OCI-LY7 (cell line): ENCODE measurements around the gene INPP5A.
"Not testable (repeated sequence)": the region's sequence is repeated elsewhere in the genome, so short reads cannot be mapped to it uniquely, and the experiment has no call there.

Experiments used
- EZH2phosphoT487 ChIP-seq: fragments of 200-600 bp; sonication (generic); IDR thresholded peaks from 2 replicates; pipeline ENCODE4 v1.6.1; 2018; ENCODE audit warnings: low read depth, borderline replicate concordance, mild to moderate bottlenecking, mixed run types, antibody characterized with exemption, low read length, moderate library complexity, mixed read lengths
- TF ChIP-seq, protein P1 (sequence below): fragments of 200-600 bp; sonication (generic); conservative IDR thresholded peaks from 2 replicates; pipeline ENCODE4 v1.5.1; 2014; ENCODE audit warnings: mild to moderate bottlenecking, antibody characterized with exemption, low read length, moderate library complexity, mixed read lengths

DNA sequence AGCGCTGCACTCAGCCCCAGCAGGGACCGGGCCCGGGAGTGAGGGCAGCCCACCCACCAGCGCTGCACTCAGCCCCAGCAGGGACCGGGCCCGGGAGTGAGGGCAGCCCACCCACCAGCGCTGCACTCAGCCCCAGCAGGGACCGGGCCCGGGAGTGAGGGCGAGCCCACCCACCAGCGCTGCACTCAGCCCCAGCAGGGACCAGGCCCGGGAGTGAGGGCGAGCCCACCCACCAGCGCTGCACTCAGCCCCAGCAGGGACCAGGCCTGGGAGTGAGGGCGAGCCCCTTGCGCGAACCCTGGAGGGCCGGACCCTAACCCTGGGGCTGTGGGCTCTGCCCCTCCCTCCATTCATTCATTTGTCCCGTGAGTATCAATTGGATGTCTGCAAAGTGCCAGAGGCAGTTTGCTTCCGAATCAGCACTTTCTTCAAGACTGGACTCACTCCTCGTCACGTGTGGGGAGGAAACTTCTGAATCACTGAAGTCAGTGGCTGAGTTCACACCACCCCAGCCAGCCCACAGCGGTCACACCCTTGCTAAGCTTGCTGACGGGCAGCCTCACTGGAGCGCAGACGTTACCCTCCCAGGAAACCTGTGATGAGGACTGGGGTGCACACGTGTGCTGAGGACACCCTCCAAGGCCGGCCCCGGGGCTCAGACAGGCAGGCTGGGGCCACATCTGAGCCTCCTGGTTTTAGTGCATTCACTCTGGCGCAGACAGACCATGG lies 205.8 kb downstream of the INPP5A start:
- TF ChIP-seq, protein P1, sequence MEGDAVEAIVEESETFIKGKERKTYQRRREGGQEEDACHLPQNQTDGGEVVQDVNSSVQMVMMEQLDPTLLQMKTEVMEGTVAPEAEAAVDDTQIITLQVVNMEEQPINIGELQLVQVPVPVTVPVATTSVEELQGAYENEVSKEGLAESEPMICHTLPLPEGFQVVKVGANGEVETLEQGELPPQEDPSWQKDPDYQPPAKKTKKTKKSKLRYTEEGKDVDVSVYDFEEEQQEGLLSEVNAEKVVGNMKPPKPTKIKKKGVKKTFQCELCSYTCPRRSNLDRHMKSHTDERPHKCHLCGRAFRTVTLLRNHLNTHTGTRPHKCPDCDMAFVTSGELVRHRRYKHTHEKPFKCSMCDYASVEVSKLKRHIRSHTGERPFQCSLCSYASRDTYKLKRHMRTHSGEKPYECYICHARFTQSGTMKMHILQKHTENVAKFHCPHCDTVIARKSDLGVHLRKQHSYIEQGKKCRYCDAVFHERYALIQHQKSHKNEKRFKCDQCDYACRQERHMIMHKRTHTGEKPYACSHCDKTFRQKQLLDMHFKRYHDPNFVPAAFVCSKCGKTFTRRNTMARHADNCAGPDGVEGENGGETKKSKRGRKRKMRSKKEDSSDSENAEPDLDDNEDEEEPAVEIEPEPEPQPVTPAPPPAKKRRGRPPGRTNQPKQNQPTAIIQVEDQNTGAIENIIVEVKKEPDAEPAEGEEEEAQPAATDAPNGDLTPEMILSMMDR: not testable (repeated sequence)
- TF ChIP-seq EZH2phosphoT487: not testable (repeated sequence)
